Karpas-422 (cell line): Measurements from ENCODE around the gene CDC34. TPM values are rescaled to one million over a fixed set of nuclear protein-coding genes. Genes with fewer than 3 reads are reported as not detected.

Source experiments
- DNase-seq: peaks from one replicate; pipeline ENCODE4 v3.0.0-alpha.2; 2015
- H2AFZ ChIP-seq: fragments of 200-600 bp; sonication (generic); 2 replicates; pipeline ENCODE4 v1.6.1; 2014; ENCODE audit warnings: antibody characterized with exemption, low read length, mixed read lengths
- H3K27ac ChIP-seq: fragments of 200-600 bp; sonication (generic); 2 replicates; pipeline ENCODE4 v1.5.1; 2014; ENCODE audit warnings: mild to moderate bottlenecking, low read length, moderate library complexity
- H3K27me3 ChIP-seq: fragments of 200-600 bp; sonication (generic); 2 replicates; pipeline ENCODE4 v1.6.1; 2014; ENCODE audit warnings: low read length, mixed read lengths
- H3K36me3 ChIP-seq: fragments of 200-600 bp; sonication (generic); 2 replicates; pipeline ENCODE4 v1.6.1; 2014; ENCODE audit warnings: low read length, mixed read lengths; ENCODE audit not compliant: insufficient read depth
- H3K4me1 ChIP-seq: fragments of 200-600 bp; sonication (generic); 2 replicates; pipeline ENCODE4 v1.6.1; 2014; ENCODE audit warnings: mild to moderate bottlenecking, low read length, mixed read lengths
- H3K4me2 ChIP-seq: fragments of 200-600 bp; sonication (generic); 2 replicates; pipeline ENCODE4 v1.6.1; 2014; ENCODE audit warnings: low read length, low read depth, mild to moderate bottlenecking; ENCODE audit not compliant: poor library complexity, severe bottlenecking
- H3K4me3 ChIP-seq: fragments of 200-600 bp; sonication (generic); 2 replicates; pipeline ENCODE4 v1.5.1; 2014; ENCODE audit warnings: mild to moderate bottlenecking, antibody characterized with exemption, low read length, mixed read lengths
- H3K79me2 ChIP-seq: fragments of 200-600 bp; sonication (generic); 2 replicates; pipeline ENCODE4 v1.6.1; 2014; ENCODE audit warnings: mild to moderate bottlenecking, low read length, mixed read lengths
- H3K9ac ChIP-seq: fragments of 200-600 bp; sonication (generic); 2 replicates; pipeline ENCODE4 v1.6.0; 2014; ENCODE audit warnings: low read length
- H3K9me2 ChIP-seq: fragments of 200-600 bp; sonication (generic), shearing (Covaris generic); replicated peaks from 2 replicates; pipeline ENCODE4 v1.6.0; 2014; ENCODE audit warnings: mild to moderate bottlenecking, low read length, moderate library complexity; ENCODE audit not compliant: insufficient read depth
- H3K9me3 ChIP-seq: fragments of 300-700, 200-600 bp; sonication (generic); 2 replicates; pipeline ENCODE4 v1.6.1; 2014; ENCODE audit warnings: low read length, mixed read lengths
- H4K20me1 ChIP-seq: fragments of 200-600 bp; sonication (generic); 2 replicates; pipeline ENCODE4 v1.6.1; 2014; ENCODE audit warnings: mild to moderate bottlenecking, antibody characterized with exemption, low read length, low read depth; ENCODE audit not compliant: insufficient read depth
- total RNA-seq: library from RNA; depleted of rRNA; stranded (reverse); fragments of >200 nt; shearing (Covaris generic); gene quantifications from 2 replicates; pipeline ENCODE4 v1.2.3, GENCODE V29; 2014; ENCODE audit warnings: low replicate concordance

Gene CDC34
- total RNA-seq, 1 experiment from 2014 or later = 25.7 TPM

GRCh38 chr19:555474-555808 is 23.9 kb downstream of the CDC34 start:
- no peak overlapping the region for H3K27ac ChIP-seq
- H3K9me2 ChIP-seq = no peaks in the 10 kb centered on the region
- H3K9ac ChIP-seq = no peak overlapping the region
- H3K4me1 ChIP-seq = no peaks in the 10 kb centered on the region
- H4K20me1 ChIP-seq = no peaks in the 10 kb centered on the region
- H3K4me2 ChIP-seq = no peak overlapping the region
- no peaks in the 10 kb centered on the region for H3K79me2 ChIP-seq
- no peak overlapping the region for H2AFZ ChIP-seq
- H3K4me3 ChIP-seq = no peak overlapping the region
- H3K36me3 ChIP-seq = no peaks in the 10 kb centered on the region
- DNase-seq = no peak
- no peaks in the 10 kb centered on the region for H3K9me3 ChIP-seq
- H3K27me3 ChIP-seq = no peaks in the 10 kb centered on the region

- H2AFZ ChIP-seq = no peak overlapping the region
- no peaks in the 10 kb centered on the region for H4K20me1 ChIP-seq
- no peaks in the 10 kb centered on the region for H3K79me2 ChIP-seq
- no peak overlapping the region for H3K27ac ChIP-seq
- no peaks in the 10 kb centered on the region for H3K27me3 ChIP-seq
- no peak overlapping the region for H3K4me3 ChIP-seq
- H3K4me2 ChIP-seq = no peak overlapping the region
- no peaks in the 10 kb centered on the region for H3K4me1 ChIP-seq
- H3K9me2 ChIP-seq = no peaks in the 10 kb centered on the region
- no peak overlapping the region for H3K9ac ChIP-seq
- no peaks in the 10 kb centered on the region for H3K36me3 ChIP-seq
- no peaks in the 10 kb centered on the region for H3K9me3 ChIP-seq
- DNase-seq = no peak
Observed at GRCh38 chr19:556611-557382, 25.2 kb downstream of the CDC34 start.

- Histone ChIP-seq H4K20me1 (no peaks in the 10 kb centered on the region), H3K27me3 (no peaks in the 10 kb centered on the region), H3K9ac (no peak overlapping the region), H3K4me3 (no peak overlapping the region), H3K9me2 (no peaks in the 10 kb centered on the region), H2AFZ (no peak overlapping the region), H3K27ac (no peak overlapping the region), H3K36me3 (no peaks in the 10 kb centered on the region), H3K9me3 (no peaks in the 10 kb centered on the region), H3K4me2 (no peak overlapping the region), H3K4me1 (no peaks in the 10 kb centered on the region), H3K79me2 (no peaks in the 10 kb centered on the region)
- DNase-seq = no peak
Observed at GRCh38 chr19:558770-559439, 27.3 kb downstream of the CDC34 start.

GRCh38 chr19:560121-560520 is 28.6 kb downstream of the CDC34 start:
- DNase-seq = no peak
- H3K27ac ChIP-seq = no peak overlapping the region
- H2AFZ ChIP-seq = no peak overlapping the region
- H3K4me2 ChIP-seq = no peak overlapping the region
- H3K27me3 ChIP-seq = no peaks in the 10 kb centered on the region
- no peak overlapping the region for H3K4me3 ChIP-seq
- no peaks in the 10 kb centered on the region for H3K79me2 ChIP-seq
- no peaks in the 10 kb centered on the region for H3K9me2 ChIP-seq
- no peaks in the 10 kb centered on the region for H3K4me1 ChIP-seq
- H4K20me1 ChIP-seq = no peaks in the 10 kb centered on the region
- no peaks in the 10 kb centered on the region for H3K9me3 ChIP-seq
- no peak overlapping the region for H3K9ac ChIP-seq
- H3K36me3 ChIP-seq = no peaks in the 10 kb centered on the region

- no peaks in the 10 kb centered on the region for H3K36me3 ChIP-seq
- H3K4me3 ChIP-seq = no peak overlapping the region
- H3K27me3 ChIP-seq = no peaks in the 10 kb centered on the region
- H2AFZ ChIP-seq = no peak overlapping the region
- H3K9me2 ChIP-seq = no peaks in the 10 kb centered on the region
- H3K4me1 ChIP-seq = peaks cover 5% of the 10 kb centered on the region
- no peak for DNase-seq
- no peaks in the 10 kb centered on the region for H3K79me2 ChIP-seq
- H3K27ac ChIP-seq = no peak overlapping the region
- H4K20me1 ChIP-seq = no peaks in the 10 kb centered on the region
- H3K4me2 ChIP-seq = no peak overlapping the region
- H3K9me3 ChIP-seq = no peaks in the 10 kb centered on the region
- H3K9ac ChIP-seq = no peak overlapping the region
Observed at GRCh38 chr19:566403-566802, 34.8 kb downstream of the CDC34 start.

- no peak overlapping the region for H3K27ac ChIP-seq
- no peak for DNase-seq
- H3K9me2 ChIP-seq = no peaks in the 10 kb centered on the region
- H2AFZ ChIP-seq = no peak overlapping the region
- no peak overlapping the region for H3K4me3 ChIP-seq
- H3K79me2 ChIP-seq = no peaks in the 10 kb centered on the region
- no peaks in the 10 kb centered on the region for H3K27me3 ChIP-seq
- no peak overlapping the region for H3K9ac ChIP-seq
- H3K4me1 ChIP-seq = peaks cover 9% of the 10 kb centered on the region
- no peaks in the 10 kb centered on the region for H3K36me3 ChIP-seq
- H4K20me1 ChIP-seq = no peaks in the 10 kb centered on the region
- H3K9me3 ChIP-seq = no peaks in the 10 kb centered on the region
- no peak overlapping the region for H3K4me2 ChIP-seq
Observed at GRCh38 chr19:566844-567243, 35.3 kb downstream of the CDC34 start.

GRCh38 chr19:567296-567900 is 35.8 kb downstream of the CDC34 start:
- Histone ChIP-seq H3K27me3 (no peaks in the 10 kb centered on the region), H3K79me2 (no peaks in the 10 kb centered on the region), H3K36me3 (no peaks in the 10 kb centered on the region), H3K9ac (no peak overlapping the region), H2AFZ (no peak overlapping the region), H3K4me1 (peaks cover 11% of the 10 kb centered on the region), H3K9me3 (no peaks in the 10 kb centered on the region), H3K27ac (no peak overlapping the region), H3K4me3 (no peak overlapping the region), H3K9me2 (no peaks in the 10 kb centered on the region), H3K4me2 (no peak overlapping the region), H4K20me1 (no peaks in the 10 kb centered on the region)
- DNase-seq = no peak

- H3K36me3 ChIP-seq = peaks cover 5% of the 10 kb centered on the region; the same call in 1 of the 2 replicates
- H3K9me3 ChIP-seq = no peaks in the 10 kb centered on the region
- H3K4me2 ChIP-seq = no peak overlapping the region
- peaks cover 29% of the 10 kb centered on the region for H3K4me1 ChIP-seq
- peaks cover 29% of the 10 kb centered on the region for H3K79me2 ChIP-seq
- no peak overlapping the region for H3K27ac ChIP-seq
- no peaks in the 10 kb centered on the region for H3K9me2 ChIP-seq
- H2AFZ ChIP-seq = no peak overlapping the region
- no peak overlapping the region for H3K9ac ChIP-seq
- DNase-seq = no peak
- H3K4me3 ChIP-seq = no peak overlapping the region
- H4K20me1 ChIP-seq = peaks cover 21% of the 10 kb centered on the region
- H3K27me3 ChIP-seq = no peaks in the 10 kb centered on the region
Observed at GRCh38 chr19:570251-570686, 38.7 kb downstream of the CDC34 start.
